Measurements from ENCODE around the gene SETBP1. TPM values are rescaled to one million over a fixed set of nuclear protein-coding genes. Genes with fewer than 3 reads are reported as not detected.

SETBP1 gene
- total and polyA plus RNA-seq, 9 of the 15 experiments (the other 6 are each of a cell fraction or from before 2014, with no cell fraction given) = under 0.01 to 0.13 (median 0.04) TPM

DNA sequence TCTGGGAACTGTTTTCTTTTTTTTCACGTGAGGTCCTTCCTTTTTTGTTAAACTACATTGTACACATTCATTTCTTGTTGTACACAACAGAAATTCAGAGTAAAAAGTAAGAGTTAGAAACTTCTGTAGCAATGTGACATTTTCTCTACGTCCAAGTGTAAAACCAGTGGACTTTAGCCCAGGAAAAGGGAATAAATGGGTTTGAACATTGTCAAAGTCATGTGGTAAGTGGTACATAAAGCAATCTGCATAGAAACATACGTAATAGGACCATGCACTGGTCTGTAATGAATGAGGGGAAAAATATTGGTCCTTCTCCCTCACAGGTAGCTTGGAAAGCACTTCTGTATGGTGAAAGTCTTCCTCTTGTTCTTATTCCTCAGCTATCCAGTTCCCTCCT, 421.4 kb downstream of the SETBP1 start (continued):
- TF ChIP-seq, protein P1, sequence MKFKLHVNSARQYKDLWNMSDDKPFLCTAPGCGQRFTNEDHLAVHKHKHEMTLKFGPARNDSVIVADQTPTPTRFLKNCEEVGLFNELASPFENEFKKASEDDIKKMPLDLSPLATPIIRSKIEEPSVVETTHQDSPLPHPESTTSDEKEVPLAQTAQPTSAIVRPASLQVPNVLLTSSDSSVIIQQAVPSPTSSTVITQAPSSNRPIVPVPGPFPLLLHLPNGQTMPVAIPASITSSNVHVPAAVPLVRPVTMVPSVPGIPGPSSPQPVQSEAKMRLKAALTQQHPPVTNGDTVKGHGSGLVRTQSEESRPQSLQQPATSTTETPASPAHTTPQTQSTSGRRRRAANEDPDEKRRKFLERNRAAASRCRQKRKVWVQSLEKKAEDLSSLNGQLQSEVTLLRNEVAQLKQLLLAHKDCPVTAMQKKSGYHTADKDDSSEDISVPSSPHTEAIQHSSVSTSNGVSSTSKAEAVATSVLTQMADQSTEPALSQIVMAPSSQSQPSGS (CRISPR knock-in tag; IDR thresholded peaks at IDR 0.05) = no peak
- TF ChIP-seq SIN3B (IDR thresholded peaks at IDR 0.05; ENCODE audit: low read depth) = no peak
- TF ChIP-seq ZNF121 (CRISPR knock-in tag; conservative IDR thresholded peaks at IDR 0.05) = no peak
- TF ChIP-seq FOXM1 (IDR thresholded peaks at IDR 0.05; ENCODE audit: low read depth) = no peak
- no peak for TF ChIP-seq FOXM1 (CRISPR knock-in tag; IDR thresholded peaks at IDR 0.05; ENCODE audit: low read depth)
- no peak for TF ChIP-seq ZNF197 (CRISPR knock-in tag; IDR thresholded peaks at IDR 0.05; ENCODE audit: low read depth)
- no peak for TF ChIP-seq HCFC1 (IDR thresholded peaks at IDR 0.05; ENCODE audit: low read depth, low read length)
- no peak for TF ChIP-seq SUPT5H (IDR thresholded peaks at IDR 0.05)
- no peak for TF ChIP-seq SNAPC5 (CRISPR knock-in tag; IDR thresholded peaks at IDR 0.05)

GRCh38 chr18:45102863-45103262, 422.2 kb downstream of the SETBP1 start:
- Histone ChIP-seq H2AFZ (ENCODE audit: low read depth, low read length) (no peak overlapping the region), H3K4me2 (ENCODE audit: insufficient read depth, low read length) (no peak overlapping the region), H3K4me1 (replicated peaks in 1 of 2; ENCODE audit: control insufficient read depth in 2 of 2, insufficient read depth in 2 of 2, low read length in 2 of 2) (no peaks in the 10 kb centered on the region), H3K9me1 (ENCODE audit: control insufficient read depth, insufficient read depth, low read length) (no peaks in the 10 kb centered on the region), H3K9me3 (replicated peaks; ENCODE audit: control insufficient read depth, insufficient read depth, low read depth, low read length) (no peaks in the 10 kb centered on the region), H3K4me3 (no peak overlapping the region), H4K20me1 (replicated peaks; ENCODE audit: control insufficient read depth, insufficient read depth, low read length) (no peaks in the 10 kb centered on the region), H3K9ac (ENCODE audit: insufficient read depth in 1 of 2, low read depth in 2 of 2, low read length in 2 of 2) (no peak overlapping the region), H3K27ac (ENCODE audit: extremely low read depth, low read depth, low read length) (no peak overlapping the region), H3K79me2 (ENCODE audit: control insufficient read depth, insufficient read depth, low read length) (no peaks in the 10 kb centered on the region), H3K36me3 (ENCODE audit: control insufficient read depth, insufficient read depth, low read length) (no peaks in the 10 kb centered on the region), H3K27me3 (ENCODE audit: control insufficient read depth in 2 of 2, insufficient read depth in 2 of 2, low read length in 2 of 2) (no peaks in the 10 kb centered on the region)
- POLR2A ChIA-PET = no interaction called here
- no peak for ATAC-seq
- intact Hi-C loops (cut with micrococcal nuclease) = no loop called here
- BruUV-seq (replicated peaks) = no TSS peak
- FAIRE-seq = no peak
- no peak for DNase-seq (ENCODE audit: extremely low read depth in 1 of 4, low spot score in 3 of 4)
- WGBS (ENCODE audit: insufficient coverage, low coverage, missing lambda C conversion rate) = 4% methylated on average over 6 of the region's 6 CpGs
- in situ Hi-C loops (cut with MboI) = no loop called here
- CTCF ChIA-PET (ENCODE audit: low intra/inter-chr PET ratio) = no interaction called here
- TF ChIP-seq ZFP30 (CRISPR knock-in tag; IDR thresholded peaks at IDR 0.05; ENCODE audit: borderline replicate concordance) (no peak), FOXK1 (CRISPR knock-in tag; IDR thresholded peaks at IDR 0.05; ENCODE audit: borderline replicate concordance) (no peak), ELF2 (CRISPR knock-in tag; IDR thresholded peaks at IDR 0.05) (no peak), MECOM (CRISPR knock-in tag; IDR thresholded peaks at IDR 0.05) (no peak), ZNF507 (tag; conservative IDR thresholded peaks at IDR 0.05) (no peak)
